Right lobe of liver (tissue), 4 donors: ENCODE measurements around the gene C1GALT1.

ENCODE experiments used
- CTCF ChIP-seq, 4 donors: fragments of 200-600 bp in 3 of 4; fragments of 450-650 bp in 1 of 4; IDR thresholded peaks; one replicate each; pipeline versions ENCODE4 v1.5.1 to v1.8.0; 2016 to 2022; ENCODE audit warnings: antibody characterized with exemption in 4 of 4, mild to moderate bottlenecking in 2 of 4
- POLR2A ChIP-seq: fragments of 450-650 bp; IDR thresholded peaks from one replicate; pipeline ENCODE4 v1.6.1; 2017; ENCODE audit warnings: antibody characterized with exemption, mild to moderate bottlenecking
- donor health status: DM: no; HTN: no; CAD: no.
- donor health status: DM: no; HTN: no; CAD: no.
- donor health status: DM: no; HTN: yes; CAD: no.

DNA sequence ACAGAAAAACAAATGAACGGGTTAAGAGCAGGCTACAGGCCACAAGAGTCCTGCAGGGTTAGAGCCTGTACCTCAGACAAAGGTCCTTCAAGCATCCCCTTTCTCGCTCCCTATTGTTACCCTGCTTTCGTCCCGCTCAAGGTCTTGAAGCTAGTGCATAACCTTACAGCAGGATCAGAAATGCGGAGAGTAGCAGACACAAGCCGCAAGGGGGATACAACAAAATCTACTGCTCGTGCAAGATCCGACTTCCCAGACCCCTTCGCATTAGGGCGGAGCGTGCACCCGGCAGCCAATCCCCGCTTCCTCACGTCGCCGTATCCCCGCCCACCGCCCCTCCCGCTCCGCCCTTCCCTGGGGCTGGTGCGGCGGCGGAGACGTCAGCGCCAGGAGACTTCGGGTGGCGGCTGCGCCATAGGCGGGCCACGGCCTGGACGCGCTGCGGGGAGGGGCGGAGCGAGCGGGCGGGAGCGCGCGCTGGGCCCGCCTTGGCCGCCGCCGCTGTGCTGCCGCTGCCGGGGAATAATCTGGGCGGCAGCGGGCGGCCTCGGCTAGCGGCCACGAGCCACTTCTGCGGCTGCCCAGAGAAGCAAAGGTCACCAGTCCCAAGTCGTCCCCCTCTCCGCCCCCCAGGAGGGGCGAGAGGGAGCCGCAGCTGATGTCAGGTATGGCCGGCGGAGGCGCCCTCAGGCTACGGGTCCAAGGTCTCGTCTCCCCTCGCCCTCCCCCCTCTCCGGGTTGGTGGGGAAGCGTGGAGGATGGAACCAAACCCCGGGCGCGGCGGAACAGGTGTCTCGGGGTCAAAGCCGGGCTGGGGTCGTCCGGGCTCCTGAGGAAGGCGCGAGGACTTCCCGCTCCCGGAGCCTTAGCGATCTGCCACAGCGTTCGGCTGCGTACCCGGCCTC lies at the start of gene C1GALT1:
- peak; percentile 96 for TF ChIP-seq POLR2A
- TF ChIP-seq CTCF (IDR thresholded peaks at IDR 0.05) = peak in 3 of 4 donors; percentile 16 to 40 (median 27)
